H1 (cell line): Measurements from ENCODE around the gene MBD3L1. TPM values are rescaled to one million over a fixed set of nuclear protein-coding genes. Genes with fewer than 3 reads are reported as not detected.

ENCODE experiments used
- CTCF ChIA-PET: fragments of 300-600 bp; sonication (Branson Sonifier 250); formaldehyde crosslinking; loops from one replicate; lab custom pipeline; 2021; ENCODE audit not compliant: partially characterized antibody; lab: Charles Lee
- POLR2A ChIA-PET: fragments of 300-600 bp; sonication (Branson Sonifier 250); formaldehyde crosslinking; loops from one replicate; lab custom pipeline; 2021; ENCODE audit warnings: inconsistent platforms; ENCODE audit not compliant: partially characterized antibody; lab: Charles Lee
- DNase-seq, 2 experiments: peaks; one replicate each; pipeline versions ENCODE4 v3.0.0 to v3.0.0-alpha.2; 2010 to 2022; ENCODE audit warnings: low spot score in 2 of 2, low read depth in 1 of 2, mixed read lengths in 1 of 2
- FAIRE-seq: peaks from 2 replicates; lab custom pipeline; 2011; peaks lifted over from hg19 to GRCh38; lab: Jason Lieb, UNC
- H2AFZ ChIP-seq: 2 replicates; pipeline ENCODE4 v1.8.1; 2012; ENCODE audit warnings: low read length, inconsistent platforms
- H2AK5ac ChIP-seq: 2 replicates; pipeline ENCODE4 v1.6.1; 2013; ENCODE audit warnings: low read depth, low read length
- H2BK120ac ChIP-seq: replicated peaks from 2 replicates; pipeline ENCODE3; 2013; ENCODE audit warnings: low read depth, low read length, inconsistent platforms
- H2BK12ac ChIP-seq: 2 replicates; pipeline ENCODE4 v1.6.1; 2013; ENCODE audit warnings: low read depth, low read length
- H2BK15ac ChIP-seq: 2 replicates; pipeline ENCODE4 v1.6.1; 2013; ENCODE audit warnings: low read length
- H2BK20ac ChIP-seq: 2 replicates; pipeline ENCODE4 v1.6.1; 2013; ENCODE audit warnings: low read length
- H2BK5ac ChIP-seq: 2 replicates; pipeline ENCODE4 v1.6.1; 2013; ENCODE audit warnings: low read depth, low read length
- H3K14ac ChIP-seq: 2 replicates; pipeline ENCODE4 v1.6.1; 2013; ENCODE audit warnings: inconsistent platforms; ENCODE audit not compliant: insufficient read length
- H3K18ac ChIP-seq: 2 replicates; pipeline ENCODE4 v1.6.1; 2013; ENCODE audit warnings: low read length; ENCODE audit errors: extremely low read depth
- H3K23ac ChIP-seq: 2 replicates; pipeline ENCODE4 v1.6.1; 2013; ENCODE audit warnings: inconsistent platforms; ENCODE audit not compliant: insufficient read length
- H3K23me2 ChIP-seq: 2 replicates; pipeline ENCODE4 v1.6.1; 2013; ENCODE audit warnings: low read depth, low read length
- H3K27ac ChIP-seq: 2 replicates; pipeline ENCODE4 v1.6.1; 2011; ENCODE audit warnings: low read depth, low read length, inconsistent platforms
- H3K27me3 ChIP-seq, 4 experiments: replicated peaks in 1 of 4; 1 replicate in 1 of 4; 2 replicates in 3 of 4; pipeline versions ENCODE4 v1.6.1 to v1.8.1; 2011 to 2013; ENCODE audit warnings: low read length in 3 of 4, mild to moderate bottlenecking in 3 of 4, inconsistent platforms in 2 of 4, mixed read lengths in 2 of 4, moderate library complexity in 1 of 4; ENCODE audit not compliant: control insufficient read depth in 3 of 4, insufficient read depth in 3 of 4; ENCODE audit errors: extremely low read depth in 1 of 4
- H3K36me3 ChIP-seq, 4 experiments: 2 replicates each; pipeline versions ENCODE4 v1.6.1 to v1.8.1; 2011 to 2013; ENCODE audit warnings: mild to moderate bottlenecking in 4 of 4, low read length in 3 of 4, moderate library complexity in 2 of 4, control low read depth in 1 of 4, inconsistent platforms in 1 of 4; ENCODE audit not compliant: insufficient read depth in 4 of 4, control insufficient read depth in 2 of 4
- H3K4ac ChIP-seq: replicated peaks from 2 replicates; pipeline ENCODE3; 2013; ENCODE audit warnings: low read length, low read depth, mixed read lengths, inconsistent platforms; ENCODE audit not compliant: insufficient read length
- H3K4me1 ChIP-seq, 4 experiments: replicated peaks in 1 of 4; 1 replicate in 1 of 4; 2 replicates in 3 of 4; pipeline versions ENCODE4 v1.6.1 to v1.8.1; 2011 to 2013; ENCODE audit warnings: low read length in 3 of 4, inconsistent platforms in 2 of 4, mixed read lengths in 1 of 4; ENCODE audit not compliant: insufficient read depth in 4 of 4, control insufficient read depth in 3 of 4
- H3K4me2 ChIP-seq, 2 experiments: 2 replicates each; pipeline versions ENCODE4 v1.6.1 to v1.8.1; 2011 to 2013; ENCODE audit warnings: low read depth in 2 of 2, low read length in 2 of 2, control low read depth in 1 of 2, inconsistent platforms in 1 of 2, mild to moderate bottlenecking in 1 of 2; ENCODE audit not compliant: insufficient read depth in 1 of 2
- H3K4me3 ChIP-seq, 4 experiments: fragments of 200-600, 300-600 bp in 1 of 4; sonication (generic), shearing (Covaris generic), sonication (Bioruptor Twin) in 1 of 4; 2 replicates each; pipeline versions ENCODE4 v1.5.1 to v1.8.1; 2011 to 2016; ENCODE audit warnings: low read length in 4 of 4, low read depth in 3 of 4, control low read depth in 2 of 4, inconsistent platforms in 2 of 4, mild to moderate bottlenecking in 2 of 4, mixed read lengths in 1 of 4, moderate library complexity in 1 of 4; ENCODE audit not compliant: insufficient read depth in 2 of 4; ENCODE audit errors: extremely low read depth in 1 of 4
- H3K56ac ChIP-seq: replicated peaks from 2 replicates; pipeline ENCODE3; 2013; ENCODE audit warnings: low read depth, mild to moderate bottlenecking, mixed read lengths, low read length, inconsistent platforms; ENCODE audit not compliant: insufficient read length
- H3K79me1 ChIP-seq: 2 replicates; pipeline ENCODE4 v1.6.1; 2013; ENCODE audit warnings: low read depth, low read length, control low read depth
- H3K79me2 ChIP-seq, 2 experiments: 2 replicates each; pipeline versions ENCODE4 v1.6.1 to v1.8.1; 2012 to 2013; ENCODE audit warnings: low read length in 2 of 2, mild to moderate bottlenecking in 2 of 2, inconsistent platforms in 1 of 2; ENCODE audit not compliant: insufficient read depth in 2 of 2, control insufficient read depth in 1 of 2
- H3K9ac ChIP-seq, 4 experiments: replicated peaks in 1 of 4; 1 replicate in 1 of 4; 2 replicates in 3 of 4; pipeline versions ENCODE4 v1.6.1 to v1.8.1; 2011 to 2013; ENCODE audit warnings: low read depth in 3 of 4, low read length in 3 of 4, control low read depth in 2 of 4, mild to moderate bottlenecking in 2 of 4, moderate library complexity in 2 of 4, inconsistent platforms in 1 of 4; ENCODE audit errors: extremely low read depth in 1 of 4
- H3K9me3 ChIP-seq, 2 experiments: 2 replicates each; pipeline versions ENCODE4 v1.6.1 to v1.8.1; 2012 to 2013; ENCODE audit warnings: mild to moderate bottlenecking in 2 of 2, moderate library complexity in 2 of 2, control low read depth in 1 of 2, inconsistent platforms in 1 of 2, low read depth in 1 of 2, low read length in 1 of 2, mixed read lengths in 1 of 2; ENCODE audit not compliant: insufficient read depth in 2 of 2
- H4K20me1 ChIP-seq, 2 experiments: replicated peaks in 1 of 2; 2 replicates each; pipeline versions ENCODE3 to v1.8.1; 2011 to 2013; ENCODE audit warnings: inconsistent platforms in 2 of 2, low read length in 2 of 2, mild to moderate bottlenecking in 1 of 2; ENCODE audit not compliant: insufficient read depth in 2 of 2, control insufficient read depth in 1 of 2
- H4K5ac ChIP-seq: 2 replicates; pipeline ENCODE4 v1.6.1; 2013; ENCODE audit warnings: low read length, low read depth, mixed read lengths, inconsistent platforms; ENCODE audit not compliant: insufficient read length
- H4K8ac ChIP-seq: 2 replicates; pipeline ENCODE4 v1.8.0; 2013; ENCODE audit warnings: mild to moderate bottlenecking, moderate library complexity, low read length, inconsistent platforms; ENCODE audit not compliant: insufficient read depth; ENCODE audit errors: extremely low read depth
- H4K91ac ChIP-seq: replicated peaks from 2 replicates; pipeline ENCODE3; 2013; ENCODE audit warnings: low read length, mixed read lengths, inconsistent platforms; ENCODE audit not compliant: insufficient read length
- ASH2L ChIP-seq: fragments of 200-600, 300-600 bp; sonication (generic); IDR thresholded peaks from one replicate; pipeline ENCODE4 v1.7.1; 2017; ENCODE audit warnings: low read length
- CTCF ChIP-seq, 3 experiments: IDR thresholded peaks; 1 replicate in 2 of 3; 2 replicates in 1 of 3; pipeline versions ENCODE4 v1.5.1 to v1.6.1; 2011; ENCODE audit warnings: low read length in 3 of 3, mild to moderate bottlenecking in 3 of 3, inconsistent platforms in 2 of 3, low read depth in 1 of 3, moderate library complexity in 1 of 3; ENCODE audit not compliant: insufficient read depth in 1 of 3; ENCODE audit errors: control extremely low read depth in 1 of 3
- EGR1 ChIP-seq: IDR thresholded peaks from 2 replicates; pipeline ENCODE4 v1.6.1; 2011; ENCODE audit warnings: low read depth, low read length, borderline replicate concordance
- JUN ChIP-seq: IDR thresholded peaks from 2 replicates; pipeline ENCODE4 v1.6.1; 2011; ENCODE audit warnings: low read depth, mild to moderate bottlenecking, improper control_type of control experiment, low read length
- KDM1A ChIP-seq: fragments of 200-600, 300-600 bp; sonication (generic); IDR thresholded peaks from 2 replicates; pipeline ENCODE4 v1.7.1; 2016; ENCODE audit warnings: mild to moderate bottlenecking, low read length, borderline replicate concordance
- NANOG ChIP-seq: IDR thresholded peaks from 2 replicates; pipeline ENCODE4 v1.6.1; 2011; ENCODE audit warnings: low read length, low read depth, mild to moderate bottlenecking, inconsistent platforms; ENCODE audit not compliant: insufficient read depth, poor library complexity, severe bottlenecking
- SIX5 ChIP-seq: IDR thresholded peaks from 2 replicates; pipeline ENCODE4 v1.6.1; 2011; ENCODE audit warnings: mild to moderate bottlenecking, low read depth, low read length
- TAF7 ChIP-seq: optimal IDR thresholded peaks from 2 replicates; pipeline ENCODE3; 2011; ENCODE audit warnings: low read depth, mild to moderate bottlenecking, inconsistent platforms, low read length, moderate library complexity, borderline replicate concordance
- TCF12 ChIP-seq: IDR thresholded peaks from 2 replicates; pipeline ENCODE4 v1.6.1; 2011; ENCODE audit warnings: low read depth, mild to moderate bottlenecking, low read length
- WGBS, 2 experiments: shearing (Covaris generic) in 1 of 2; methylation state at CpG; one replicate each; pipeline versions ENCODE4 v1.1.6 to v1.1.7; 2013 to 2015; ENCODE audit warnings: low lambda C conversion rate in 2 of 2, mixed read lengths in 2 of 2, inconsistent platforms in 1 of 2, low coverage in 1 of 2, missing lambda C conversion rate in 1 of 2; ENCODE audit not compliant: insufficient replicate concordance in 2 of 2, insufficient coverage in 1 of 2, insufficient read length in 1 of 2; ENCODE audit errors: extremely low coverage in 1 of 2, missing lambda C conversion rate in 1 of 2; 5-methylcytosine and 5-hydroxymethylcytosine counted together
- polyA plus RNA-seq, 7 experiments: library from polyadenylated mRNA; depleted of rRNA in 3 of 7; stranded (reverse) in 5 of 7; unstranded in 2 of 7; fragments of >200 nt in 5 of 7; fragments of 200-250 nt in 2 of 7; gene quantifications; 1 replicate in 5 of 7; 2 replicates in 1 of 7; 4 replicates in 1 of 7; pipeline versions ENCODE4 v1.2.1 to v1.2.3, GENCODE V29; 2011 to 2013; ENCODE audit warnings: missing spikeins in 2 of 7, mixed read lengths in 2 of 7
- total RNA-seq: library from RNA; stranded (reverse); fragmentation: NEBNext Ultra II Directional; extraction: Animal tissue kit (Norgen Biotek cat#: 25700); gene quantifications from 2 replicates; pipeline ENCODE4 v1.2.1, GENCODE V29; 2021

The MBD3L1 gene
- total and polyA plus RNA-seq, 2 of the 8 experiments (the other 6 are each of a cell fraction or from before 2014, with no cell fraction given), result not detected

- Histone ChIP-seq H3K27ac (no peak overlapping the region), H3K36me3 (peaks cover 14 to 92% (median 41%) of the 10 kb centered on the region in 4 experiments), H2BK5ac (no peak overlapping the region), H4K5ac (no peak overlapping the region), H3K4me2 (no peak overlapping the region), H2BK15ac (no peak overlapping the region), H3K23me2 (no peaks in the 10 kb centered on the region; the same call in 1 of the 2 replicates), H3K4me1 (no peaks in the 10 kb centered on the region), H3K9me3 (peaks cover 87 to 94% of the 10 kb centered on the region in 2 experiments), H3K23ac (no peak overlapping the region), H3K9ac (no peak overlapping the region), H3K79me2 (no peaks in the 10 kb centered on the region), H2BK120ac (no peak overlapping the region), H3K18ac (no peak overlapping the region), H3K79me1 (no peaks in the 10 kb centered on the region), H4K91ac (no peak overlapping the region), H4K20me1 (no peaks in the 10 kb centered on the region), H2AK5ac (no peak overlapping the region), H4K8ac (no peak overlapping the region), H2BK12ac (no peak overlapping the region), H2BK20ac (no peak overlapping the region), H3K14ac (no peak overlapping the region), H2AFZ (no peak overlapping the region), H3K27me3 (no peaks in the 10 kb centered on the region), H3K56ac (no peak overlapping the region), H3K4me3 (peak overlapping the region in 1 of 4 experiments; percentile 27; a peak in 1 of 8 replicates), H3K4ac (no peak overlapping the region)
- POLR2A ChIA-PET, result no interaction called here
- 87% methylated on average over 10 of the region's 10 CpGs; no CpG with 5 or more reads in 1 of the 2 experiments for WGBS, 2 experiments
- DNase-seq (no peak), FAIRE-seq (no peak)
- CTCF ChIA-PET, result interaction anchor here (0.6 kb wide), 1 partner anchor 18 kb away, joined by 3 read pairs; no protein-coding TSS in a partner anchor
- no peak for TF ChIP-seq JUN
- TF ChIP-seq TAF7, result no peak
- 0 out of 2 replicates have a peak, but pooled peaks have one; percentile 25 for TF ChIP-seq TCF12
- TF ChIP-seq KDM1A, result 0 out of 2 replicates have a peak, but pooled peaks have one; percentile 36
- TF ChIP-seq EGR1, result no peak
- TF ChIP-seq NANOG, result no peak
- no peak for TF ChIP-seq ASH2L
- TF ChIP-seq SIX5, result no peak
- no peak for TF ChIP-seq CTCF (IDR thresholded peaks at IDR 0.05; ENCODE audit: control extremely low read depth in 1 of 3, insufficient read depth in 1 of 3, low read depth in 1 of 3, low read length in 3 of 3)
Measured at GRCh38 chr19:8811315-8812172, 20.6 kb upstream of the MBD3L1 start.
